ENCODE measurements around the gene CSNK2A2.

CSNK2A2 gene

GRCh38 chr16:58116529-58116928, 81.4 kb downstream of the CSNK2A2 start:
- H3K23ac ChIP-seq (ENCODE audit: low read depth, low read length, poor library complexity) = no peak overlapping the region
- no peak overlapping the region for H3K4ac ChIP-seq (ENCODE audit: low read length)
- no peak overlapping the region for H2AFZ ChIP-seq (ENCODE audit: low read length)
- H3K14ac ChIP-seq (ENCODE audit: low read length) = no peak overlapping the region
- no peak overlapping the region for H3K27ac ChIP-seq (replicated peaks; ENCODE audit: low read length)
- H3K4me2 ChIP-seq (ENCODE audit: insufficient read depth, low read length, poor library complexity, severe bottlenecking) = no peak overlapping the region
- H2BK12ac ChIP-seq (ENCODE audit: low read length) = no peak overlapping the region
- H3K4me3 ChIP-seq (ENCODE audit: low read length in 2 of 2) = no peak overlapping the region
- no CpG with 5 or more reads among the region's 6 CpGs for WGBS, 2 donors (ENCODE audit: extremely low coverage in 2 of 2, insufficient read length in 2 of 2, insufficient replicate concordance in 1 of 2)
- H3K79me1 ChIP-seq (ENCODE audit: low read depth, low read length) = no peaks in the 10 kb centered on the region
- peaks cover 3 to 5% of the 10 kb centered on the region in 2 donors for H3K9me3 ChIP-seq (replicated peaks in 1 of 2; ENCODE audit: control insufficient read depth in 2 of 2, insufficient read depth in 1 of 2, low read depth in 1 of 2, low read length in 2 of 2)
- no peak overlapping the region for H4K8ac ChIP-seq (ENCODE audit: low read depth, low read length)
- H2BK5ac ChIP-seq (ENCODE audit: low read length) = no peak overlapping the region
- peaks cover 29 to 52% of the 10 kb centered on the region in 2 donors for H3K36me3 ChIP-seq (replicated peaks in 1 of 2; ENCODE audit: control insufficient read depth in 2 of 2, insufficient read depth in 2 of 2, low read length in 2 of 2)
- H2BK15ac ChIP-seq (ENCODE audit: low read length) = no peak overlapping the region
- no peak overlapping the region for H3K18ac ChIP-seq (ENCODE audit: low read length)
- H2BK120ac ChIP-seq (ENCODE audit: low read depth, low read length) = no peak overlapping the region
- no peak overlapping the region for H4K91ac ChIP-seq (ENCODE audit: low read depth, low read length, poor library complexity)
- no peak overlapping the region for H3K9ac ChIP-seq (ENCODE audit: low read depth, low read length, poor library complexity)
- no peaks in the 10 kb centered on the region for H3K27me3 ChIP-seq (ENCODE audit: control insufficient read depth in 3 of 3, insufficient read depth in 3 of 3, low read depth in 1 of 3, low read length in 3 of 3)
- H3K4me1 ChIP-seq (ENCODE audit: control insufficient read depth in 2 of 2, insufficient read depth in 1 of 2, low read depth in 1 of 2, low read length in 2 of 2) = peaks cover 10 to 17% of the 10 kb centered on the region in 2 donors
- no peak overlapping the region for H2AK5ac ChIP-seq (ENCODE audit: low read depth, low read length)
- DNase-seq (ENCODE audit: low spot score) = no peak

- no peak overlapping the region for H4K8ac ChIP-seq (ENCODE audit: low read depth, low read length)
- H2BK120ac ChIP-seq (ENCODE audit: low read depth, low read length) = no peak overlapping the region
Measured at GRCh38 chr16:58116081-58116480, 81.8 kb downstream of the CSNK2A2 start.

GRCh38 chr16:58114827-58115825, 82.8 kb downstream of the CSNK2A2 start:
- Histone ChIP-seq H3K4me1 (ENCODE audit: control insufficient read depth in 2 of 2, insufficient read depth in 1 of 2, low read depth in 1 of 2, low read length in 2 of 2) (peaks cover 12 to 16% of the 10 kb centered on the region in 2 donors), H3K18ac (ENCODE audit: low read length) (no peak overlapping the region), H2AFZ (ENCODE audit: low read length) (no peak overlapping the region), H2BK12ac (ENCODE audit: low read length) (no peak overlapping the region), H3K14ac (ENCODE audit: low read length) (no peak overlapping the region), H3K79me1 (ENCODE audit: low read depth, low read length) (no peaks in the 10 kb centered on the region), H3K23ac (ENCODE audit: low read depth, low read length, poor library complexity) (no peak overlapping the region), H3K9me3 (replicated peaks in 1 of 2; ENCODE audit: control insufficient read depth in 2 of 2, insufficient read depth in 1 of 2, low read depth in 1 of 2, low read length in 2 of 2) (peaks cover 3 to 5% of the 10 kb centered on the region in 2 donors), H3K4me2 (ENCODE audit: insufficient read depth, low read length, poor library complexity, severe bottlenecking) (no peak overlapping the region), H3K9ac (ENCODE audit: low read depth, low read length, poor library complexity) (no peak overlapping the region), H3K27me3 (ENCODE audit: control insufficient read depth in 3 of 3, insufficient read depth in 3 of 3, low read depth in 1 of 3, low read length in 3 of 3) (no peaks in the 10 kb centered on the region), H4K8ac (ENCODE audit: low read depth, low read length) (no peak overlapping the region), H2BK15ac (ENCODE audit: low read length) (no peak overlapping the region), H4K91ac (ENCODE audit: low read depth, low read length, poor library complexity) (no peak overlapping the region), H2BK5ac (ENCODE audit: low read length) (no peak overlapping the region), H3K36me3 (replicated peaks in 1 of 2; ENCODE audit: control insufficient read depth in 2 of 2, insufficient read depth in 2 of 2, low read length in 2 of 2) (peaks cover 29 to 52% of the 10 kb centered on the region in 2 donors), H3K4me3 (ENCODE audit: low read length in 2 of 2) (no peak overlapping the region), H2BK120ac (ENCODE audit: low read depth, low read length) (no peak overlapping the region), H2AK5ac (ENCODE audit: low read depth, low read length) (no peak overlapping the region), H3K4ac (ENCODE audit: low read length) (no peak overlapping the region), H3K27ac (replicated peaks; ENCODE audit: low read length) (no peak overlapping the region)
- DNase-seq (ENCODE audit: low spot score) = no peak
- no CpG with 5 or more reads among the region's 23 CpGs for WGBS, 2 donors (ENCODE audit: extremely low coverage in 2 of 2, insufficient read length in 2 of 2, insufficient replicate concordance in 1 of 2)

More at GRCh38 chr16:58116081-58116480, 81.8 kb downstream of the CSNK2A2 start:
- Histone ChIP-seq H2AFZ (ENCODE audit: low read length) (no peak overlapping the region), H2AK5ac (ENCODE audit: low read depth, low read length) (no peak overlapping the region), H3K18ac (ENCODE audit: low read length) (no peak overlapping the region), H2BK5ac (ENCODE audit: low read length) (no peak overlapping the region), H3K9me3 (replicated peaks in 1 of 2; ENCODE audit: control insufficient read depth in 2 of 2, insufficient read depth in 1 of 2, low read depth in 1 of 2, low read length in 2 of 2) (peaks cover 3 to 5% of the 10 kb centered on the region in 2 donors), H3K27ac (replicated peaks; ENCODE audit: low read length) (no peak overlapping the region), H3K14ac (ENCODE audit: low read length) (no peak overlapping the region), H3K27me3 (ENCODE audit: control insufficient read depth in 3 of 3, insufficient read depth in 3 of 3, low read depth in 1 of 3, low read length in 3 of 3) (no peaks in the 10 kb centered on the region), H3K79me1 (ENCODE audit: low read depth, low read length) (no peaks in the 10 kb centered on the region), H3K36me3 (replicated peaks in 1 of 2; ENCODE audit: control insufficient read depth in 2 of 2, insufficient read depth in 2 of 2, low read length in 2 of 2) (peaks cover 29 to 52% of the 10 kb centered on the region in 2 donors), H3K4me3 (ENCODE audit: low read length in 2 of 2) (no peak overlapping the region), H3K4me2 (ENCODE audit: insufficient read depth, low read length, poor library complexity, severe bottlenecking) (no peak overlapping the region), H4K91ac (ENCODE audit: low read depth, low read length, poor library complexity) (no peak overlapping the region), H2BK12ac (ENCODE audit: low read length) (no peak overlapping the region), H3K9ac (ENCODE audit: low read depth, low read length, poor library complexity) (no peak overlapping the region), H3K4me1 (ENCODE audit: control insufficient read depth in 2 of 2, insufficient read depth in 1 of 2, low read depth in 1 of 2, low read length in 2 of 2) (peaks cover 12 to 15% of the 10 kb centered on the region in 2 donors), H2BK15ac (ENCODE audit: low read length) (no peak overlapping the region), H3K4ac (ENCODE audit: low read length) (no peak overlapping the region), H3K23ac (ENCODE audit: low read depth, low read length, poor library complexity) (no peak overlapping the region)
- WGBS, 2 donors (ENCODE audit: extremely low coverage in 2 of 2, insufficient read length in 2 of 2, insufficient replicate concordance in 1 of 2) = no CpG with 5 or more reads among the region's 6 CpGs
- no peak for DNase-seq (ENCODE audit: low spot score)

- H2BK5ac ChIP-seq (ENCODE audit: low read length) = no peak overlapping the region
- no peak overlapping the region for H4K91ac ChIP-seq (ENCODE audit: low read depth, low read length, poor library complexity)
- peaks cover 15 to 16% of the 10 kb centered on the region in 2 donors for H3K4me1 ChIP-seq (ENCODE audit: control insufficient read depth in 2 of 2, insufficient read depth in 1 of 2, low read depth in 1 of 2, low read length in 2 of 2)
- H2AK5ac ChIP-seq (ENCODE audit: low read depth, low read length) = peak overlapping the region; percentile 16
- H3K27me3 ChIP-seq (ENCODE audit: control insufficient read depth in 3 of 3, insufficient read depth in 3 of 3, low read depth in 1 of 3, low read length in 3 of 3) = no peaks in the 10 kb centered on the region
- no peak overlapping the region for H3K9ac ChIP-seq (ENCODE audit: low read depth, low read length, poor library complexity)
- H3K27ac ChIP-seq (replicated peaks; ENCODE audit: low read length) = no peak overlapping the region
- H3K23ac ChIP-seq (ENCODE audit: low read depth, low read length, poor library complexity) = no peak overlapping the region
- no peak overlapping the region for H3K4me3 ChIP-seq (ENCODE audit: low read length in 2 of 2)
- no peak overlapping the region for H3K18ac ChIP-seq (ENCODE audit: low read length)
- H2BK12ac ChIP-seq (ENCODE audit: low read length) = no peak overlapping the region
- no peak overlapping the region for H2BK120ac ChIP-seq (ENCODE audit: low read depth, low read length)
- peaks cover 23 to 38% of the 10 kb centered on the region in 2 donors for H3K36me3 ChIP-seq (replicated peaks in 1 of 2; ENCODE audit: control insufficient read depth in 2 of 2, insufficient read depth in 2 of 2, low read length in 2 of 2)
- no peak overlapping the region for H3K4me2 ChIP-seq (ENCODE audit: insufficient read depth, low read length, poor library complexity, severe bottlenecking)
- H3K14ac ChIP-seq (ENCODE audit: low read length) = no peak overlapping the region
- no peak overlapping the region for H2AFZ ChIP-seq (ENCODE audit: low read length)
- DNase-seq (ENCODE audit: low spot score) = no peak
- no peak overlapping the region for H4K8ac ChIP-seq (ENCODE audit: low read depth, low read length)
- no peaks in the 10 kb centered on the region for H3K79me1 ChIP-seq (ENCODE audit: low read depth, low read length)
- H3K4ac ChIP-seq (ENCODE audit: low read length) = no peak overlapping the region
- H2BK15ac ChIP-seq (ENCODE audit: low read length) = no peak overlapping the region
- H3K9me3 ChIP-seq (replicated peaks in 1 of 2; ENCODE audit: control insufficient read depth in 2 of 2, insufficient read depth in 1 of 2, low read depth in 1 of 2, low read length in 2 of 2) = peaks cover 3 to 5% of the 10 kb centered on the region in 2 donors
- no CpG with 5 or more reads among the region's 3 CpGs for WGBS, 2 donors (ENCODE audit: extremely low coverage in 2 of 2, insufficient read length in 2 of 2, insufficient replicate concordance in 1 of 2)
Measured at GRCh38 chr16:58111302-58111627, 86.6 kb downstream of the CSNK2A2 start.
